Kidney epithelial cell (primary cell): ENCODE results near the gene CHMP1B. TPM values are rescaled to one million over a fixed set of nuclear protein-coding genes. Genes with fewer than 3 reads are reported as not detected.

Experiments used
- DNase-seq: peaks from one replicate; pipeline ENCODE4 v3.0.0-alpha.2; 2010; ENCODE audit warnings: low read depth
- H3K27me3 ChIP-seq: 2 replicates; pipeline ENCODE4 v1.6.0; 2011; ENCODE audit warnings: low read length; ENCODE audit not compliant: control insufficient read depth, insufficient read depth
- H3K36me3 ChIP-seq: 2 replicates; pipeline ENCODE4 v1.5.1; 2011; ENCODE audit warnings: low read length; ENCODE audit not compliant: control insufficient read depth, insufficient read depth
- H3K4me3 ChIP-seq: 2 replicates; pipeline ENCODE4 v1.5.1; 2011; ENCODE audit warnings: low read depth, mild to moderate bottlenecking, control low read depth, low read length
- CTCF ChIP-seq: IDR thresholded peaks from 2 replicates; pipeline ENCODE4 v1.5.1; 2011; ENCODE audit warnings: mild to moderate bottlenecking, moderate library complexity, low read length, control low read depth, inconsistent platforms; ENCODE audit not compliant: insufficient read depth, poor library complexity, severe bottlenecking
- total RNA-seq: library from RNA; depleted of rRNA; stranded (reverse); fragments of >200 nt; gene quantifications from 2 replicates; pipeline ENCODE4 v1.2.3, GENCODE V29; 2015

The CHMP1B gene
- total RNA-seq, 1 donor from 2014 or later = 95.4 TPM

- DNase-seq = no peak
- Histone ChIP-seq H3K4me3 (no peak overlapping the region), H3K27me3 (no peaks in the 10 kb centered on the region), H3K36me3 (no peaks in the 10 kb centered on the region)
- no peak for TF ChIP-seq CTCF
Measured at GRCh38 chr18:11840493-11840892, 10.7 kb upstream of the CHMP1B start.

GRCh38 chr18:11842562-11842961 is 8.7 kb upstream of the CHMP1B start:
- Histone ChIP-seq H3K4me3 (no peak overlapping the region), H3K27me3 (no peaks in the 10 kb centered on the region), H3K36me3 (no peaks in the 10 kb centered on the region)
- no peak for DNase-seq
- TF ChIP-seq CTCF = no peak

GRCh38 chr18:11844436-11844835 is 6.8 kb upstream of the CHMP1B start:
- Histone ChIP-seq H3K27me3 (no peaks in the 10 kb centered on the region), H3K4me3 (no peak overlapping the region), H3K36me3 (no peaks in the 10 kb centered on the region)
- TF ChIP-seq CTCF = no peak
- no peak for DNase-seq

GRCh38 chr18:11845654-11846053 is 5.6 kb upstream of the CHMP1B start:
- no peak for TF ChIP-seq CTCF
- no peak for DNase-seq
- Histone ChIP-seq H3K27me3 (no peaks in the 10 kb centered on the region), H3K36me3 (no peaks in the 10 kb centered on the region), H3K4me3 (no peak overlapping the region)

GRCh38 chr18:11847811-11848210 is 3.4 kb upstream of the CHMP1B start:
- Histone ChIP-seq H3K36me3 (no peaks in the 10 kb centered on the region), H3K4me3 (no peak overlapping the region), H3K27me3 (no peaks in the 10 kb centered on the region)
- no peak for TF ChIP-seq CTCF
- no peak for DNase-seq

GRCh38 chr18:11849279-11849678 is 1.9 kb upstream of the CHMP1B start:
- no peak for TF ChIP-seq CTCF
- no peak overlapping the region for H3K4me3 ChIP-seq
- no peaks in the 10 kb centered on the region for H3K36me3 ChIP-seq
- no peak for DNase-seq
- H3K27me3 ChIP-seq = no peaks in the 10 kb centered on the region
